HG03159 (cell line): Measurements from ENCODE around the gene PPRC1.

Experiments used
- ATAC-seq: cut with Tn5 transposase; IDR thresholded peaks from one replicate; pipeline ENCODE4 v1.9.1; 2021; ENCODE audit warnings: mild to moderate bottlenecking, moderate library complexity; ENCODE audit not compliant: unreplicated experiment

Gene PPRC1

GRCh38 chr10:102132563-102133372 is at the start of gene PPRC1:
Gene PPRC1 (plus strand): TSS chr10:102133040. CDS start chr10:102133069, 29 bp downstream.
- ATAC-seq, result peak; percentile 90

GRCh38 chr10:102083541-102083940 is 49.3 kb upstream of the PPRC1 start:
- no peak for ATAC-seq

DNA sequence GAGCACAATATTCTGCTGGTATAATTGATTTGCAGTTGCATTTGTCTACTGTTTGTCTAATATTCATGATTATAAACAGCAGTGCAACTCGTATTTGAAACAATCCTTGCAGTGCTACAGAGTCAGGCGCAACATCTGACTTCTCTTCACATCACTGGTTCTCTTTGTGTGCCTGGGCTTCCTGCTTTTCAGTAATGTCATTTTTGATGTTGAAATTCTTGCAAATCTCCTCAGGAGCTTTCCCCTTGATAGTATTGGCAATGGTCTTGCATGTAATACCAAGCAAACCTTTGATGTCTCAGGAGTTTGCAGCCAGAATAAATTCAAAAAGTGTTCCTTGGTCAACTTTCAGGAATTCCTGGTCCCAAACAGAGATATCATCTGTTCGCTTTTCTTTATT is 47.5 kb upstream of the PPRC1 start:
- ATAC-seq, result no peak

GRCh38 chr10:102086196-102086595 is 46.6 kb upstream of the PPRC1 start:
- no peak for ATAC-seq

- ATAC-seq, result no peak
Observed at GRCh38 chr10:102090772-102091171, 42.1 kb upstream of the PPRC1 start.

DNA sequence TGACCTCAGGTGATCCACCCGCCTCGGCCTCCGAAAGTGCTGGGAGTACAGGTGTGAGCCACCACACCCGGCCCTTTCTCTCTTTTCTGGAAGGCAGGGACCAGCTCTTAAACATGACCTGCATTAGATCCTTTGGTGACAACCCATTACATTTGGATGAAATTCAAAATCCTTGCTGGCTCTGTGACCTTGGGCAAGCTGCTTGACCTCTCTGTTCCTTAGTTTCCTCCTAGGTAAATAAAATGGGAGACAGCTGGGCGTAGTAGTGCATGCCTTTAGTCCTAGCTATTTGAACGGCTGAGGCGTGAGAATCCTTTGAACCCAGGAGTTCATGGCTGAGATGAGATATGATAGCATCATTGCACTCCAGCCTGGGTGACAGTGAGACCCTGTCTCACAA is 36.4 kb upstream of the PPRC1 start:
- ATAC-seq, result no peak

DNA sequence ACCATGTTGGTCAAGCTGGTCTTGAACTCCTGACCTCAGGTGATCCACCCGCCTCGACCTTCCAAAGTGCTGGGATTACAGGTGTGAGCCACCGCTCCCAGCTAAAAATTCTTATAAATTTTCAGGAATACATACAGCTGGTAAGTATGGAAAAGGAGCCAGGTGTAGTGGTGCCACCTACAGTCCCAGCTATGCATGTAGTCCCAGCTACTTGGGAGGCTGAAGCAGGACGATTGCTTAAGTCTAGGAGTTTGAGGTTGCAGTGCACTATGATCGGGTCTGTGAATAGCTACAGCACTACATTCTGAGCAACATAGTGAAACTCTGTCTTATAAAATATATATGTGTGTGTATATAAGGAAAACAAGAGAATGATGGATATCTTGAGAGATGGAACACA is 31.7 kb upstream of the PPRC1 start:
- no peak for ATAC-seq

- no peak for ATAC-seq
Observed at GRCh38 chr10:102102421-102102820, 30.4 kb upstream of the PPRC1 start.

DNA sequence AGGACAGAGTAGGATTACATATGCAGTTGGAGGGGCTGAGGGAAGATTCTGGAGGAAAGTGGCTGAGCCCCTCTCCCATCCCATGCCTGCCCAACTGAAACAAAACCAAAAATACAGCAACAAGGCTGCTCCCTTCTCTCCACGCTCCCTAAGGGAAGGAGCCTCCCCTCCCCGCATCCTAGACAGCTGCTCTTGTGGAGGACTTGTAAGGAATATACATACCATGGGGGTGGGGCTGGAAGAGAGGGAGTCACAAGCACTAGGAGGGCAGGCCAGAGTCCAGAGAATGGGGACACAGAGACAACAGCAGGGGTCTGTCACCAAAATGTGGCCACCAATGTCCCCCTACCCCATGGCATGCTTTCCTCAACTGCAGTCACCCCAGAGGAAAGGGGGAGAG is 25.8 kb upstream of the PPRC1 start:
- no peak for ATAC-seq

DNA sequence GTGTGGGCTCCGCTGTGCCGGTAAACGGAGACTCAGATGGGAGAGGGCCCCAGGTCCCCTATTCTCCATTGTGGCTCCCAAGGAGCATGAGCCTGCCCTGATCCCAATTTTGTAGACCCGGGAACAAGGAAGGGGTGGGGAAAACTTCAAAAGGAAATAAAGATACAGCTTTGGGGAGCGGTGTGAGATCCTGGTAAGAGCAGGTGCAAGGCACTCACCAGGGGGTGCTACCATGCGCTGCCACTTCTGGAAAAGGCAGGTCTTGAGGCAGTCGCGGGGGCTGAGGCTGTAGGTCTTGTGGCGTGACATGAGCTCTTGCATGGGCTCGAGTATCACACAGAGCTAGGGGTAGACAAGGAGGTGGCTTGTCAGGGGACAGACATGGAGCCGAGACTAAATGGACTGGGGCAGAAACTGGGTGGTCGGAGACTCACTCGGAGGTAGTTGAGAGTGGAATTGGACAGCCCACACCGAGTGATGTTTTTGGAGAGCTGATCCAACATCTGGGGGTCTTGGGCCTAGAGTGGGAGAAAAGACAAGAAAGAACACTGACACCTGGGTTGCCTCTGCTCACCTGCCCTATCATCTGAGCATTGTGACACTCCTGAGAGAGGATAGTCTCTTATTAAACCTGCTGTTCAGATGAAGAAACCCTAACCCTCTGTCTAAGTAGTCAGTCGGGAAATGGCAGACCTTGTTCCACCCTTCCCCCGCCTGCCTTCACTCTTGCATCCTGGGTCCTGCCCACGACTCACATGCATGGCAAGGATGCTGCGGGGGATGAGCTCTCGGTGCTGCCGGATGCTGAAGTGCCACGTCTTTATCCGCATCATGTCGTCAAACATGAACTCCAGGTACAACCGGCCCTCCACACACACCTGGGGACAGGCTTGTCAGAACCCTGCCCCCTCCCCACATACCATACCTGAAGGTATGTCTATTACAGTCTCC is 23.4 kb upstream of the PPRC1 start:
- ATAC-seq, result no peak

DNA sequence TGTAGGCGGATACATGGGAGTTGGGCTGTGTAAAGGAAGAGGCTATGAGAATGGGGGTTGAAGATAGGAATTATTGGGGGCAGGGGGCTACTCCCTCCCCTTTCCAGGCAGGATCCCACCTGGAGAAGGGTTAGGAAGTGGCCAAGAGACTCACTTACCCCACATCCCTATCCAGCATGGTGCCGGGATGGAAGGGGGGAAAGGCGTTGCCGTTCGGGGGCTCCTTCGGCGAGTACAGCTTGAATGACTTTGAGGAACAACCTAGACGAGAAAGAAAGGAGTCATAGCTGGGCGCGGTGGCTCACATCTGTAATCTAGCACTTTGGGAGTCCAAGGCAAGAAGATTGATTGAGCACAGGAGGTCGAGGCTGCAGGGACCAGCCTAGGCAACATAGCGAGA is 21.6 kb upstream of the PPRC1 start:
- no peak for ATAC-seq

DNA sequence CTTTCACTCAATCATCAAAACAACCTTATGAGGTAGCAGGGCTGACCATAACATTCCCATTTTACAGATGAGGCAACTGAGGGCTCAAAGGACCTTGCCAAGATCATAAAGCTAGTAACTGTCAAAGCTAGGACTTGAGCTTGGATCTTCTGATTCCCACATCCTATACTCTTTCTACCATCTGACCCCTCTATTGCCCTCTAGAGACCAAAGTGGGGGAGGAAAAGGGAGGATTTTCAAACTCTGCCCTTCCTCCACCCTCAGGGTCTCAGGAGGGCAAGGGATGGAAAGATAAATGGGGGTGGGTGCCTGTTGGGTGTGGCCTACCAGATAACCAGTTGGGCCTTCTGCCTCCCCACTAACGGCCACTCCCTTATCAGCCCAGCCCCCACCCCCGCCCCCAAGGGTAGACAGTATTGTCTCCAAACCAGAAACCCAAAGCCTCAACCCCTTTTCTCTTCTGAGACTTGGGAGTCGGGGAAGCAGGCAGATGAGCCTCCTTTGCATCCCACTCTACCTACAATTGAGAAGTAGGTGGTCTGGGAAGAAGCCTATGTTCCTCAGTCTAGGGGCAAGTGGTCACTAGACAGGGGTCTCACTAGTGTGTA is 20.5 kb upstream of the PPRC1 start:
- ATAC-seq, result no peak

GRCh38 chr10:102113261-102113955 is 19.4 kb upstream of the PPRC1 start:
- no peak for ATAC-seq

DNA sequence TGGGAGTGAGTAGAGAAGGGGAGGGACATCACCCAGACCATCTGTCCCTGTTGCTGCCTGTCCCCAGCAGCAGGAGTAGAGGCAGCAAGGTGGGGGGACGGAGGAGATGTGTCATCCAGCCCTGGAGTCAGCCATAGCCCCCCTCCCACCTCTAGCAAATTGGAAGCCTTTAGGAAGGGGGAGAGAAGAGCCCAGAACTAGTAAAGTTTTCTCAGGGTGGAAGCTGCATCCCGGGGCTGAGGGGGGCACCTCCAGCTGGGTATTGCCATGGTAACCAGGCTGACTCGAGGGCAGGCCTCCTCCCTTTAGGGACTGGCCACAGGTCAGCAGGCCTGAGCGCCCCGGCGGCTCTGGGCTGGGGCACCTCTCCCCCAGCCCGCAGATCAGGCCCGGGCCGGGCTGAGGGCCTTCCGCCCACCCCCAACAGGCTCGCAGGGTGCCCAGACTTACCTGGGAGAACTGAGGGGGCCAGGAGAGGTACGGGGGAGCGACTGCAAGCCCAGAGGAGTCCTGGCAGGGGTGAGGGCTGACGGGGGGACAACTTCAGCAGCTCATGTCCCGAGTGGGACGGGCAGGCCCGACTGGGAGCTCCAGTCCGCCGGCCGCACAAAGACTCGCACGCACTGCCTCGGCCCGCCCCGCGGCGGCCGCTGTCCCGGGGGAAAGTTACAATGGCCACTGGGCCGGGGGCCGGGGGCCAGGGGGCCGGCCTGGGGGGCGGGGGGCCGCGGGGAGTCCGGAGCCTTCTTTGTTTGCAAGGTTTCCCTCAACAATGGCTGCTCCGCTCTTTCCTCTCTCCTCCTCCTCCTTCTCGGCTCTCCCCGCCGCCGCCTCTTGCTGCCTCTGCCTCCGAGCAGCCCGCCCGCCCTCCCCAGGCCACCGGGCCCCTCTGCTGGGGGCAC is 18.6 kb upstream of the PPRC1 start:
- peak; percentile 21 for ATAC-seq

DNA sequence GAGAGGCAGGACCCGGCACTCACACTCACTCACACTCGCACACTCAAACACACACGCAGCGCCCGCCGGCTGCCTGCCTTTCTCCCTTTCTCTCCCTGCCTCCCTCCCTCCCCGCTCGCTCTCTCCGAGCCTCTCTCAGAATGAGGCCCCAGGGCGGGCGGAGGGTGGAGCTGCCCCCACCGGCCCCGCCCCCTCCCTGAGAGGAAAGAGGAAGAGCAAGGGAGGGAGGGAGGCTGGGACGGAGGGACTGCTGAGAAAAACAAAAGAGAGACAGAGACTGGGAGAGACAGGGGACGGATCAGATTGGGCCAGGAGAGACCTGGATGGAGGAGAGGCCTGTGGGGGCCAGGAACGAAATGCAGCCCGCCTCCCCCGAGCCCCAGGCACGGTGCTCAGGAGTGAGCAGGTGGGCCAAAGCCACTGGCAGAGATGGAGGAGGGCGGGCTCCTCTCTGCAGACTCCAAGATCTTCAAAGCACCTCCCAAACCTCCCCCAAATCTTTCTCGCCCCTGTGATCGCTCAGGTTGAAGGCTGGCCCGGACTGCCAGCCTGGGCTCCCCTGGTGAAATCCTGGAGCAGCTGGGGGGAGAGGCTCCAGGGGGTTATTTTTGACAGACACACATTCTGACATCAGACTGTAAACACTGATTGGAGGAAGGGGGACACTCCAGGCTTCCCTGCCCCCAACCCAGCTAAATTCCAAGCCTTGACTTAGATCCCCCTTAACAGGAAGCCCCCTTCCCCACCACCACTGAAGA is 17.8 kb upstream of the PPRC1 start:
- peak; percentile 62 for ATAC-seq

DNA sequence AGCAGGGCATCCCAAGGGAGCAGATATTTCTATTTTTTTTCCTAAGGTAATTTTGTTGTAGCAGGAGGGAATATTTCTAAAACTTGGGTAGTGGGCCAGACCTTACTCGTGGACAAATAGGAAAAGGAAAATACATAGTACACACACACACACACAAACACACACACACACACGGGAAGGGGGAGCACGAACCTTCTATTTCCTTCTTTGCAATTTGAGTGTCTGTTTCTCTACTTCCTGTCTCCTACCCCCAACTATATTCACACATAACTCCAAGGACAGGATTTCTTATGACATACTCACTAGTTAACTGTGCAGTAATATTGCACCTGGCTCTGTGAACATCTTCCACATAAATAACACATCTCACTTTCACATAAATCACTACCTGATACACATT is 17.1 kb upstream of the PPRC1 start:
- no peak for ATAC-seq

DNA sequence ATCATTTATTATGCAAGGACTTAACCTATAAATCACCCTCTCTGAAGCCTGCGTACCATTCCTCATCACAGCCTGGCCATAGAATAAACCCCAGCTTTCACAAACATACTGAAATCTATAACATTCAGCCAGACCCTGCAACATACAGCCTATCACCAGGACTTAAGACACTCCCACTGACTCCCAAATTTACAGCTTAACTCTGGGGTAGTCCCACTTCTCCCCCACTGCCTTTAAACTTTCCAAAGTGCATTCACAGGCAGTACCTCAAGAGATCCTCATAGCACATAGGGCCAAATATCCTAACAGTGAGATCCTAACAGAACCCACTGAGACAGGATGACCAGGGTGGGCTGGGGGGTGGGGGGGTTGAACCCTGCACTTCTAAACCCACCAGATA is 16.2 kb upstream of the PPRC1 start:
- no peak for ATAC-seq

GRCh38 chr10:102117391-102118159 is 15.3 kb upstream of the PPRC1 start:
- no peak for ATAC-seq
